ENCODE data around the gene CHRNA7. TPM values are rescaled to one million over a fixed set of nuclear protein-coding genes. Genes with fewer than 3 reads are reported as not detected.

The CHRNA7 gene
- total and polyA plus RNA-seq, 5 experiments from 2014 or later: 0.22 TPM; not detected in 4

DNA sequence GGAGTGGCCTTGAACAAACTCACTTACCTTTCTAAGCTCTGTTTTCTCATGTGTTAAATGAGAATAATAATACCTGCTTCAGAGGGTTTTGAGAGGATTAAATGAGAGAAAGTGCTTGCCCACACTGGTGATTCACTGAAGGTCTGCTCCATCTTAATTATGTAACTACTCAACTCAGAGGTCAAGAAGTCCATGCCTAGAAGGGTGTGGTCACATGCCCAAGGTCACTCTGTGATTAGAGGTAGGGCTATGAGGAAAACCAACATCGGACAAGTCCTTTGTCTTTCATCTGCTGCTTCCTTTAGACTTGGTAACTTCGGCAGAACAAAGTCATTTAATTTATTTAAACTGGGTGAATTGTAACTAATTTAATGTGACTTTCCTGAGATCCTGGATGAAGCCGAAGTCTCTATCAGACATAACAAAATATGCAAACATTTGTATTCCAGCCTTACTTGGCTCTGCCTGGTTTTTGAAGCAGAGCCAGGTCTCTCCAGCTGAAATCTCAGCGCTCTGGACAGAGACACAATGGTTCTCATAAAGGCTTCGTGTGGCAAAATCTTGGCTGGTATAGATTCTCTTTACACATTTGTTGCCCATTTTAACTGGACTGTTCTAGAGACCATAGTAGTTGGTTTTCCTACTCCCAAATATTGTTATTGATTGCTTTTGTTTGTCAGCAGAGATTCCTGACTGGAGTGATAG is 3.0 kb downstream of the CHRNA7 start:
- POLR2A ChIA-PET: no interaction called here
- H3K36me3 Mint-ChIP-seq: no peaks in the 10 kb centered on the region
- no peak overlapping the region for H3K27ac Mint-ChIP-seq

DNA sequence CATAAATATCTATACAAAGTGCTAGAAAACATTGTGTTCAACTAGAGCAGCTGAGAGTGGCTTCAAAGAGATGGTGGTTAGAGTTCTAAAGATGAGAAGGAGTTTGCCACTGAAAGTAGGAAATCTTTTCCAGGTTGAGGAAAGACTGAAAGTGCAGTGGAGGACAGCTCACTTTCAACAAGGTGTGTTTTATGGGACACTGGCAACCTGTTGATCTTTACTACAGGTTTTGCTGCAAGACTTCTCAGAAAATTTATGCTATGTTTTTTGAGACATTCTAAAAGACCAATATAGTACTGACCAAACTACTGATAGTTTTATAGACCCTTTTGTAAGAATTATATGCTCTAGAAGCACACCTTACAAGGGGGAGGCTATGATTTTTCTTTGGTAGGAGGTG is 3.8 kb downstream of the CHRNA7 start:
- Mint-ChIP-seq H3K4me1 (peaks cover 0 to 17% (median 13%) of the 10 kb centered on the region in 4 donors), H3K27ac (no peak overlapping the region), H3K4me3 (no peak overlapping the region), H3K27me3 (peaks cover 19 to 54% (median 29%) of the 10 kb centered on the region in 5 donors), H3K9me3 (peaks cover 0 to 6% (median 0%) of the 10 kb centered on the region in 9 donors), H3K36me3 (no peaks in the 10 kb centered on the region)
- no peak for ATAC-seq
- DNase-seq: no peak
- POLR2A ChIA-PET: no interaction called here

More for the DNA sequence above, 3.0 kb downstream of the CHRNA7 start:
- ATAC-seq (no peak), DNase-seq (no peak)
- peaks cover 19 to 62% (median 37%) of the 10 kb centered on the region in 5 donors for H3K27me3 Mint-ChIP-seq
- H3K4me1 Mint-ChIP-seq: peaks cover 0 to 20% (median 13%) of the 10 kb centered on the region in 4 donors
- no peak overlapping the region for H3K4me3 Mint-ChIP-seq
- peaks cover 0 to 6% (median 0%) of the 10 kb centered on the region in 9 donors for H3K9me3 Mint-ChIP-seq

GRCh38 chr15:32035285-32035684 is 5.0 kb downstream of the CHRNA7 start:
- Mint-ChIP-seq H3K4me1 (peaks cover 0 to 9% (median 7%) of the 10 kb centered on the region in 4 donors), H3K4me3 (no peak overlapping the region), H3K36me3 (no peaks in the 10 kb centered on the region), H3K27me3 (peaks cover 19 to 43% (median 34%) of the 10 kb centered on the region in 5 donors), H3K27ac (no peak overlapping the region), H3K9me3 (peaks cover 0 to 6% (median 0%) of the 10 kb centered on the region in 9 donors)
- no peak for DNase-seq
- POLR2A ChIA-PET: no interaction called here
- ATAC-seq: no peak

DNA sequence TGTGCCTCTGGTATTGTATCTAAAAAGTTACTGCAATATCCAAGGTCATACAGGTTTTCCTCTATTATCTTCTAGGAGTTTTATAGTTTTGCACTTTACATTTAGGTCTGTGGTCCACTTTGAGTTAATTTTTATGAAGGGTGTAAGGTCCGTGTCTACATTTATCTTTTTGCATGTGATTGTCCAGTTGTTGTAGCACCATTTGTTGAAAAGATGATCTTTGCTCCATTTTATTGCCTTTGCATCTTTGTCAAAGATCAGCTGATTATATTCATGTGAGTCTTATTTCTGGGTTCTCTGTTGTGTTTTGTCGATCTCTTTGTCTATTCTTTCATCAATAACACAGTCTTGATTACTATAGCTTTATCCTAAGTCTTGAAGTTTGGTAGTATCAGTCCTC is 6.7 kb downstream of the CHRNA7 start:
- no peaks in the 10 kb centered on the region for H3K36me3 Mint-ChIP-seq
- H3K4me3 Mint-ChIP-seq: no peak overlapping the region
- no peak overlapping the region for H3K27ac Mint-ChIP-seq
- no peak for DNase-seq
- POLR2A ChIA-PET: no interaction called here
- ATAC-seq: no peak
- no peaks in the 10 kb centered on the region for H3K9me3 Mint-ChIP-seq
- H3K4me1 Mint-ChIP-seq: no peaks in the 10 kb centered on the region
- H3K27me3 Mint-ChIP-seq: peaks cover 12 to 44% (median 30%) of the 10 kb centered on the region in 5 donors

DNA sequence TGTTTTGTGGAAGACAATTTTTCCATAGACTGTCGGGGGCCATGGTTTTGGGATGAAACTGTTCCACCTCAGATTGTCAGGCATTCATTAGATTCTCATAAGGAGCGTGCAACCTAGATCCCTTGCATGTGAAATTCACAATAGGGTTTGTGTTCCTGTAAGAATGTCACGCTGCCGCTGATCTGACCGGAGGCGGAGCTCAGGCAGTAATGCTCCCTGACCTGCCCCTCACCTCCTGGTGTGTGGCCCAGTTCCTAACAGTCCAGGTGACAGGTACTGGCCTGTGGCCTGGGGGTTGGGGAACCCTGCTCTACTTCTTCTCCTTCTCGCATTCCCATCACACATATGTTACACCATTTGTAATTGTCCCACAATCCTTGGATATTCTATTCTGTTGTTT is 11.0 kb downstream of the CHRNA7 start:
- Mint-ChIP-seq H3K36me3 (no peaks in the 10 kb centered on the region), H3K27me3 (peaks cover 4 to 51% (median 20%) of the 10 kb centered on the region in 5 donors), H3K9me3 (no peaks in the 10 kb centered on the region), H3K27ac (no peak overlapping the region), H3K4me1 (no peaks in the 10 kb centered on the region), H3K4me3 (no peak overlapping the region)
- ATAC-seq (no peak), DNase-seq (no peak)
- POLR2A ChIA-PET: no interaction called here

GRCh38 chr15:32042269-32042972 is 12.1 kb downstream of the CHRNA7 start:
- Mint-ChIP-seq H3K27ac (peak overlapping the region in 1 of 10 donors; percentile 46), H3K9me3 (no peaks in the 10 kb centered on the region), H3K36me3 (no peaks in the 10 kb centered on the region), H3K4me3 (no peak overlapping the region), H3K27me3 (peaks cover 4 to 44% (median 20%) of the 10 kb centered on the region in 5 donors), H3K4me1 (no peaks in the 10 kb centered on the region)
- POLR2A ChIA-PET: no interaction called here
- no peak for ATAC-seq
- DNase-seq: no peak

DNA sequence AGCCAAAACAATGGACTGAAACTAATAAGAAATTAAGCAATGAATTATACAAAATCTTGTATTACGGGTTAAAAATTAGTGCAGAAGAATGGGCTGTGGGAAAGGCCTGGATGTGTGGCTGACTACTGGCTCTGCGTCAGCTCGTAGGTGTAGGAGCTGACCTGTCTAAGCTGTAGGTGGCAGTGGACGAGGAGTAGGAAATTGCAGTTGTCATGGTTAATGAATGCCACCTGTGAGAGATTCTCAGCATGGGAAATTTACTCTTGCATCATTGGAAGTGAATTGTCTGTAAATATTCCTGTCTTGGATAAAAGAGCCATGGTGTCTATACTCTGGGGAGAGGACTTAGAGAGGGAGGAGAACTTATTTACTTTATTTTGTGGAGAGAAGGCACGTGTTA is 23.4 kb downstream of the CHRNA7 start:
- H3K9me3 Mint-ChIP-seq: peaks cover 0 to 5% (median 0%) of the 10 kb centered on the region in 9 donors

GRCh38 chr15:32057876-32058425 is 27.6 kb downstream of the CHRNA7 start:
- no peak overlapping the region for H3K27ac Mint-ChIP-seq
- H3K27me3 Mint-ChIP-seq: peaks cover 0 to 54% (median 8%) of the 10 kb centered on the region in 5 donors
- DNase-seq (no peak), ATAC-seq (no peak)
- POLR2A ChIA-PET: no interaction called here
- H3K36me3 Mint-ChIP-seq: no peaks in the 10 kb centered on the region
- H3K4me3 Mint-ChIP-seq: no peak overlapping the region
- no peaks in the 10 kb centered on the region for H3K9me3 Mint-ChIP-seq
- no peaks in the 10 kb centered on the region for H3K4me1 Mint-ChIP-seq

More for the DNA sequence above, 23.4 kb downstream of the CHRNA7 start:
- Mint-ChIP-seq H3K4me3 (no peak overlapping the region), H3K27me3 (peaks cover 6 to 56% (median 8%) of the 10 kb centered on the region in 5 donors), H3K4me1 (no peaks in the 10 kb centered on the region), H3K27ac (no peak overlapping the region), H3K36me3 (peaks cover 0 to 5% (median 0%) of the 10 kb centered on the region in 3 donors)
- POLR2A ChIA-PET: no interaction called here
- ATAC-seq: no peak
- DNase-seq: no peak

- Mint-ChIP-seq H3K27me3 (peaks cover 0 to 51% (median 11%) of the 10 kb centered on the region in 5 donors), H3K27ac (no peak overlapping the region), H3K9me3 (peaks cover 0 to 7% (median 4%) of the 10 kb centered on the region in 9 donors), H3K36me3 (no peaks in the 10 kb centered on the region), H3K4me1 (no peaks in the 10 kb centered on the region), H3K4me3 (no peak overlapping the region)
- DNase-seq: no peak
- no peak for ATAC-seq
- POLR2A ChIA-PET: no interaction called here
Observed at GRCh38 chr15:32060706-32061105, 30.4 kb downstream of the CHRNA7 start.

DNA sequence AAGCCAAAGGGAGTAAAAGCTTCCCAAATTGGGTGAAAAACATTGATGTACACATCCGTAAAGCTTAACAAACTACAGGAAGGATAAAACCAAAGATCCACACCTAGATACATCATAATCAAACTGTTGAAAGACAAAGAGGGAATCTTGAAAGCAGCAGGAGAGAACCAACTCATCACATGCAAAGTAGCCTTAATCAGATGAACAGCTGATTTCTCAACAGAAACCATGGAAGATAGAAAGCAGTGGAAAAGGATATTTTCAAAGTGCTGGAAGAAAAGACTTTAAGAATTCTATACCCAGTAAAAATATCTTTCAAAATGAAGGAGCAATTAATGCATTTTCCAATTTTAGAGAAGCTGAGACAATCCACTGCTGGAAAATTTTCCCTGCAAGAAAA is 36.8 kb downstream of the CHRNA7 start:
- POLR2A ChIA-PET: no interaction called here
- H3K27ac Mint-ChIP-seq: no peak overlapping the region
- ATAC-seq (no peak), DNase-seq (no peak)
- no peaks in the 10 kb centered on the region for H3K4me1 Mint-ChIP-seq
- peaks cover 0 to 42% (median 0%) of the 10 kb centered on the region in 3 donors for H3K36me3 Mint-ChIP-seq
- H3K27me3 Mint-ChIP-seq: peaks cover 0 to 15% (median 6%) of the 10 kb centered on the region in 5 donors
- no peak overlapping the region for H3K4me3 Mint-ChIP-seq
- H3K9me3 Mint-ChIP-seq: peaks cover 18 to 62% (median 34%) of the 10 kb centered on the region in 9 donors

GRCh38 chr15:32089851-32090359 is 59.6 kb downstream of the CHRNA7 start:
- H3K4me3 Mint-ChIP-seq: no peak overlapping the region

DNA sequence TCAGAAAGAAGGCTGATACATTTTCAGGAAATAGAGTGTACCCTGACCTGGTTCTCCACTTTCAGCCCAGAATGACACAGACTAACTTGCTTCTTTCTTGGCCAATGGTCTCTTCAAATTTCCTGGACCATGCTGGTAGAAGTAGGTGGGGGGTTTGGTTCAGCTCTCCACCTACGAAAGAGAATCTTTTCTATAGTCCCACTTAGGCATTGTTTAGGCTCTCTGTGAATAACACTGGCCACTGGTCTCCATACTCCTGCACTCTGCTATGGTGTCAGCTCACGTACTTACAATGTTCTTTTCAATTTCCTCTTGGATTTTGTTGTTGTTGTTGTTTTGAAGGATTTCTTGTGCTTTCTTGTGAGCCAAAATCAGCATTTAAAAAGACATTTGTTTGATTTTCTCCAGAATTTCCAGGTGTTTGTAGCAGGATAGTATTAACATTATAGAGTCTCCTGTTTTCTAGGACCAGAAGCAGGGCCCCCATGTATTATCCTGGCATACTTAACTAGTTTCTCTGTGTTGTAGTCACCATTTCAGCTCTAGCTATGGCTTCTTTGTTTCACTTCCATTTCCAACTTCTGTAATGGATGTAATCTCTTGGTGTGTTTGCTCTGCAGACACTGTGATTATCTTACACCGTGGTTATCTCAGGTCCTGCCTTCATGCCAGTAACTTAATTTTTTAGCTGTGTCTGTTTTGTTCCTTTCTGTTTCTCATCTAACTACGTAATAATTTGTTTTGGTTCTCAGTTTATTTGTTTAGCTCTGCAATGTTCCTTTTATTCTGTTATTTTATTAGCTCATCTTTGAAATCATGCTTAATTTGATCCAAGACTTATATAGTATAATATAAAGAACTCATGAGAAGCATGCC is 61.4 kb downstream of the CHRNA7 start:
- Mint-ChIP-seq H3K9me3 (peaks cover 0 to 23% (median 9%) of the 10 kb centered on the region in 9 donors), H3K27me3 (peaks cover 6 to 30% (median 10%) of the 10 kb centered on the region in 5 donors), H3K36me3 (peaks cover 0 to 4% (median 0%) of the 10 kb centered on the region in 3 donors), H3K27ac (no peak overlapping the region), H3K4me3 (no peak overlapping the region), H3K4me1 (no peaks in the 10 kb centered on the region)
- DNase-seq (no peak), ATAC-seq (no peak)
- POLR2A ChIA-PET: no interaction called here

More at GRCh38 chr15:32089851-32090359, 59.6 kb downstream of the CHRNA7 start:
- DNase-seq: no peak
- Mint-ChIP-seq H3K27me3 (peaks cover 5 to 28% (median 8%) of the 10 kb centered on the region in 5 donors), H3K9me3 (peaks cover 0 to 23% (median 9%) of the 10 kb centered on the region in 9 donors), H3K36me3 (peaks cover 0 to 4% (median 0%) of the 10 kb centered on the region in 3 donors), H3K27ac (no peak overlapping the region), H3K4me1 (no peaks in the 10 kb centered on the region)
- no peak for ATAC-seq
- POLR2A ChIA-PET: no interaction called here

All from naive thymus-derived CD8-positive, alpha-beta T cell (primary cell).